ENCODE data around the gene FGF14. TPM values are rescaled to one million over a fixed set of nuclear protein-coding genes. Genes with fewer than 3 reads are reported as not detected.

Gene FGF14
- total RNA-seq, 1 experiment from 2014 or later: 0.22 TPM

GRCh38 chr13:101965096-101965495 lies 436.8 kb downstream of the FGF14 start:
- Histone ChIP-seq H3K14ac (ENCODE audit: insufficient read depth, low read length) (no peak overlapping the region), H3K79me2 (ENCODE audit: insufficient read depth, low read length) (no peaks in the 10 kb centered on the region), H2BK20ac (ENCODE audit: low read depth, low read length, poor library complexity, severe bottlenecking) (no peak overlapping the region), H3K4ac (ENCODE audit: low read depth, low read length) (no peak overlapping the region), H2AFZ (ENCODE audit: low read length) (no peak overlapping the region), H2BK5ac (ENCODE audit: insufficient read length, low read length) (no peak overlapping the region), H3K79me1 (ENCODE audit: insufficient read depth, low read depth, low read length, poor library complexity, severe bottlenecking) (no peaks in the 10 kb centered on the region), H3K23me2 (ENCODE audit: insufficient read length, low read depth, low read length, poor library complexity, severe bottlenecking) (no peaks in the 10 kb centered on the region), H3K18ac (ENCODE audit: insufficient read length, low read depth, low read length) (no peak overlapping the region), H3K9me3 (ENCODE audit: control insufficient read depth, low read depth, low read length) (no peaks in the 10 kb centered on the region), H2BK120ac (ENCODE audit: low read depth, low read length, poor library complexity, severe bottlenecking) (no peak overlapping the region), H4K5ac (ENCODE audit: insufficient read length, low read depth, low read length) (no peak overlapping the region), H3K4me2 (ENCODE audit: insufficient read depth, insufficient read length, low read length) (no peak overlapping the region), H2BK12ac (ENCODE audit: insufficient read length, low read depth, low read length) (no peak overlapping the region), H3K27me3 (ENCODE audit: insufficient read depth, low read length) (no peaks in the 10 kb centered on the region), H3K4me1 (ENCODE audit: insufficient read depth, low read length) (no peaks in the 10 kb centered on the region), H4K8ac (replicated peaks; ENCODE audit: insufficient read length, low read depth, low read length) (no peak overlapping the region), H2BK15ac (ENCODE audit: low read depth, low read length) (no peak overlapping the region), H3K9ac (ENCODE audit: extremely low read depth, insufficient read length, low read length) (no peak overlapping the region), H3K27ac (ENCODE audit: insufficient read length, low read depth, low read length) (no peak overlapping the region), H3K23ac (ENCODE audit: insufficient read length, low read depth, low read length) (no peak overlapping the region), H4K91ac (ENCODE audit: insufficient read length, low read depth, low read length) (no peak overlapping the region), H3T11ph (ENCODE audit: low read length) (no peak overlapping the region), H4K20me1 (ENCODE audit: control insufficient read depth, insufficient read depth, insufficient read length) (no peaks in the 10 kb centered on the region), H2AK5ac (ENCODE audit: insufficient read length, low read length) (no peak overlapping the region), H3K56ac (ENCODE audit: insufficient read length, low read depth, low read length) (no peak overlapping the region)
- peaks cover 7% of the 10 kb centered on the region in 2 experiments for H3K4me1 Mint-ChIP-seq
- no peak overlapping the region for H3K27ac Mint-ChIP-seq
- TF ChIP-seq, protein P1, sequence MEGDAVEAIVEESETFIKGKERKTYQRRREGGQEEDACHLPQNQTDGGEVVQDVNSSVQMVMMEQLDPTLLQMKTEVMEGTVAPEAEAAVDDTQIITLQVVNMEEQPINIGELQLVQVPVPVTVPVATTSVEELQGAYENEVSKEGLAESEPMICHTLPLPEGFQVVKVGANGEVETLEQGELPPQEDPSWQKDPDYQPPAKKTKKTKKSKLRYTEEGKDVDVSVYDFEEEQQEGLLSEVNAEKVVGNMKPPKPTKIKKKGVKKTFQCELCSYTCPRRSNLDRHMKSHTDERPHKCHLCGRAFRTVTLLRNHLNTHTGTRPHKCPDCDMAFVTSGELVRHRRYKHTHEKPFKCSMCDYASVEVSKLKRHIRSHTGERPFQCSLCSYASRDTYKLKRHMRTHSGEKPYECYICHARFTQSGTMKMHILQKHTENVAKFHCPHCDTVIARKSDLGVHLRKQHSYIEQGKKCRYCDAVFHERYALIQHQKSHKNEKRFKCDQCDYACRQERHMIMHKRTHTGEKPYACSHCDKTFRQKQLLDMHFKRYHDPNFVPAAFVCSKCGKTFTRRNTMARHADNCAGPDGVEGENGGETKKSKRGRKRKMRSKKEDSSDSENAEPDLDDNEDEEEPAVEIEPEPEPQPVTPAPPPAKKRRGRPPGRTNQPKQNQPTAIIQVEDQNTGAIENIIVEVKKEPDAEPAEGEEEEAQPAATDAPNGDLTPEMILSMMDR (conservative IDR thresholded peaks at IDR 0.05): no peak
- no peaks in the 10 kb centered on the region for H3K9me3 Mint-ChIP-seq
- H3K4me3 Mint-ChIP-seq: no peak overlapping the region
- no peaks in the 10 kb centered on the region for H3K27me3 Mint-ChIP-seq (ENCODE audit: low read depth)
- no peak for DNase-seq
- no CpG with 5 or more reads among the region's 5 CpGs for WGBS (ENCODE audit: extremely low coverage, insufficient read length, low lambda C conversion rate)
- H3K36me3 Mint-ChIP-seq (ENCODE audit: insufficient read depth in 1 of 3, low read depth in 3 of 3): no peaks in the 10 kb centered on the region

All from H9 (cell line).